Panc1 (cell line): Measurements from ENCODE around the gene PPARG. TPM values are rescaled to one million over a fixed set of nuclear protein-coding genes. Genes with fewer than 3 reads are reported as not detected.

Experiments
- ATAC-seq: fragments of 200-7000 bp; cut with Tn5 transposase; 2 replicates; pipeline ENCODE4 v1.9.1; 2020; ENCODE audit warnings: mild to moderate bottlenecking, moderate library complexity
- BruUV-seq: library from RNA; stranded (reverse); fragments of 400-500 nt; replicated peaks from 2 replicates; lab custom pipeline; 2021; lab: Mats Ljungman, UMichigan
- CTCF ChIA-PET: fragments of 300-600 bp; sonication (Branson Sonifier 250); formaldehyde crosslinking; loops from one replicate; lab custom pipeline; 2022; ENCODE audit warnings: antibody characterized with exemption; lab: Charles Lee
- POLR2A ChIA-PET: fragments of 300-600 bp; sonication (Branson Sonifier 250); formaldehyde crosslinking; loops from one replicate; lab custom pipeline; 2022; ENCODE audit warnings: antibody characterized with exemption; lab: Charles Lee
- DNase-seq: peaks from one replicate; pipeline ENCODE4 v3.0.0-alpha.2; 2010; ENCODE audit warnings: low read depth, low spot score
- H3K27ac ChIP-seq: 2 replicates; pipeline ENCODE4 v1.5.1; 2011; ENCODE audit warnings: mild to moderate bottlenecking, low read length, inconsistent platforms
- H3K27me3 ChIP-seq: fragments of 200-500 bp; sonication (Bioruptor generic); 2 replicates; pipeline ENCODE4 v1.6.0; 2014; ENCODE audit warnings: low read length, inconsistent platforms; ENCODE audit not compliant: control insufficient read depth, insufficient read depth
- H3K36me3 ChIP-seq: fragments of 200-500 bp; sonication (Bioruptor generic); 2 replicates; pipeline ENCODE4 v1.5.1; 2014; ENCODE audit warnings: inconsistent platforms, mild to moderate bottlenecking, low read length, moderate library complexity; ENCODE audit not compliant: control insufficient read depth, insufficient read depth
- H3K4me1 ChIP-seq: 2 replicates; pipeline ENCODE4 v1.5.1; 2011; ENCODE audit warnings: inconsistent platforms, mild to moderate bottlenecking, low read length, moderate library complexity; ENCODE audit not compliant: control insufficient read depth, insufficient read depth
- H3K4me3 ChIP-seq, 2 experiments: 2 replicates each; pipeline ENCODE4 v1.5.1; 2011 to 2012; ENCODE audit warnings: low read depth in 2 of 2, low read length in 2 of 2, mild to moderate bottlenecking in 2 of 2, inconsistent platforms in 1 of 2, moderate library complexity in 1 of 2
- H3K9me3 ChIP-seq: fragments of 200-500 bp; sonication (Bioruptor generic); 2 replicates; pipeline ENCODE4 v1.5.1; 2014; ENCODE audit warnings: low read depth, mild to moderate bottlenecking, inconsistent platforms, low read length, moderate library complexity; ENCODE audit not compliant: control insufficient read depth, insufficient read depth
- CTCF ChIP-seq: fragments of 450-650 bp; IDR thresholded peaks from 2 replicates; pipeline ENCODE4 v1.5.1; 2017; ENCODE audit warnings: mild to moderate bottlenecking
- POLR2AphosphoS5 ChIP-seq: IDR thresholded peaks from 2 replicates; pipeline ENCODE4 v1.6.1; 2012; ENCODE audit warnings: mild to moderate bottlenecking, low read depth, low read length, moderate library complexity
- REST ChIP-seq, 2 experiments: IDR thresholded peaks; 2 replicates each; pipeline ENCODE4 v1.6.1; 2011 to 2012; ENCODE audit warnings: low read depth in 2 of 2, control low read depth in 1 of 2, low read length in 1 of 2, mild to moderate bottlenecking in 1 of 2, moderate library complexity in 1 of 2; ENCODE audit not compliant: insufficient read depth in 1 of 2
- SIN3A ChIP-seq: IDR thresholded peaks from 2 replicates; pipeline ENCODE4 v1.6.1; 2012; ENCODE audit warnings: low read depth, mild to moderate bottlenecking, low read length, moderate library complexity, borderline replicate concordance; ENCODE audit not compliant: insufficient read depth
- TCF7L2 ChIP-seq: IDR thresholded peaks from 2 replicates; pipeline ENCODE4 v1.6.1; 2011; ENCODE audit warnings: mild to moderate bottlenecking, low read depth, low read length, inconsistent platforms
- in situ Hi-C: cut with HindIII; loops from 2 replicates; pipeline ENCODE4 v1.10.0; 2016; ENCODE audit warnings: low sequenced_read_pairs, low pct_unique_long_range_greater_than_20kb
- intact Hi-C: fragments of 100-400 bp; cut with micrococcal nuclease; formaldehyde crosslinking; loops from one replicate; pipeline ENCODE4 v1.10.0; 2022; ENCODE audit not compliant: unreplicated experiment
- total RNA-seq: library from RNA; stranded (reverse); gene quantifications from one replicate; pipeline ENCODE4 v1.2.1, GENCODE V29; 2021; ENCODE audit not compliant: unreplicated experiment

The PPARG gene
- total RNA-seq, 1 experiment from 2014 or later, result 88.1 TPM

DNA sequence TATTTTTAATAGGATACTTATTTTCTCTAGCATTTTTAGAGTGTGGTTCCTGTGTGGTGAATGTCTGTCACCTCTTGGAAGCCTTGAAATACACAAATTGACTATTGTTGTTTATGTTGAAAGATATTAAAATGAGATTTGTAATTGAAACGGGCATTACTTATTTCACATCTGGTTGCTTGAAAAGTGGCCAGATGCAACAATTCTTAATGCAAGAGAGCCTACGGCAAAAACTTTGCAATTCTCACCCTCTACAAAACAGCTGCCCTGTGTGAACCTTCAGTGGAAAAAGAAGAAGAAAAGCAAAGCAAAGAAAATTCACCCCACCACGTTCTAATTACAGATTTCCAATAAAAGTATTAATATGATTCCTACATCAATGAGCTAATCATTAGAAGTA, 46.6 kb downstream of the PPARG start:
- POLR2A ChIA-PET, result no interaction called here
- CTCF ChIA-PET, result no interaction called here
- Histone ChIP-seq H3K27me3 (no peaks in the 10 kb centered on the region), H3K27ac (no peak overlapping the region), H3K9me3 (no peaks in the 10 kb centered on the region), H3K4me1 (peaks cover 27% of the 10 kb centered on the region), H3K36me3 (no peaks in the 10 kb centered on the region; the same call in 1 of the 2 replicates), H3K4me3 (no peak overlapping the region)
- TF ChIP-seq CTCF, result no peak
- TF ChIP-seq SIN3A, result no peak
- no peak for TF ChIP-seq TCF7L2
- TF ChIP-seq POLR2AphosphoS5, result no peak
- TF ChIP-seq REST (IDR thresholded peaks at IDR 0.05; ENCODE audit: insufficient read depth in 1 of 2, low read depth in 2 of 2, low read length in 1 of 2), result no peak
- in situ Hi-C loops, result no loop called here
- no TSS peak for BruUV-seq
- DNase-seq (no peak), ATAC-seq (no peak)
- intact Hi-C loops, result no loop called here

DNA sequence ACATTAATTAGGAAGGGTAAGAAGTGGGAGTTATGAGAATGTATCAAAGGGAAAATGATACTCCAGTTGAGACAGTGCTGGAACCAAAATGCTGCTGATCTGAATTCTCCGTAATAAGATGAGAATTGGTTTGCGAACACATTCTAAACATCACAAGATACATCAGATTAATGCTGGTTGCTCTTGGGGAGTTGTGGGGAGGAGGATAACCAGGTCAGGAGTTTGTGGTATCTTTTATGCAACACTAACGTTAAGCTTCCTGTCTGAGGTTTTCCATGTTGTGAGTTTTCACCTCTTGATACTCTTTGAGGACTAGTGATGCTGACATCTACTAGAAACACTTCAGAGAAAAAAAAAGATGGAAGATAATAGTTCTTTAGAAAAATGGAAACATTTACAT, 47.2 kb downstream of the PPARG start:
- Histone ChIP-seq H3K4me3 (no peak overlapping the region), H3K27ac (no peak overlapping the region), H3K27me3 (no peaks in the 10 kb centered on the region), H3K9me3 (no peaks in the 10 kb centered on the region), H3K4me1 (peaks cover 28% of the 10 kb centered on the region), H3K36me3 (no peaks in the 10 kb centered on the region; the same call in 1 of the 2 replicates)
- BruUV-seq, result no TSS peak
- DNase-seq (no peak), ATAC-seq (no peak)
- no peak for TF ChIP-seq REST (IDR thresholded peaks at IDR 0.05; ENCODE audit: insufficient read depth in 1 of 2, low read depth in 2 of 2, low read length in 1 of 2)
- no peak for TF ChIP-seq POLR2AphosphoS5
- no peak for TF ChIP-seq CTCF
- TF ChIP-seq SIN3A, result no peak
- TF ChIP-seq TCF7L2, result no peak
- ChIA-PET CTCF (no interaction called here), POLR2A (no interaction called here)
- in situ Hi-C loops, result no loop called here
- intact Hi-C loops, result no loop called here
